ENCODE data around the gene SAMD11. TPM values are rescaled to one million over a fixed set of nuclear protein-coding genes. Genes with fewer than 3 reads are reported as not detected.

The SAMD11 gene
- total RNA-seq, 4 donors from 2014 or later = 2.2 to 26.9 (median 3.0) TPM; not detected in 1

DNA sequence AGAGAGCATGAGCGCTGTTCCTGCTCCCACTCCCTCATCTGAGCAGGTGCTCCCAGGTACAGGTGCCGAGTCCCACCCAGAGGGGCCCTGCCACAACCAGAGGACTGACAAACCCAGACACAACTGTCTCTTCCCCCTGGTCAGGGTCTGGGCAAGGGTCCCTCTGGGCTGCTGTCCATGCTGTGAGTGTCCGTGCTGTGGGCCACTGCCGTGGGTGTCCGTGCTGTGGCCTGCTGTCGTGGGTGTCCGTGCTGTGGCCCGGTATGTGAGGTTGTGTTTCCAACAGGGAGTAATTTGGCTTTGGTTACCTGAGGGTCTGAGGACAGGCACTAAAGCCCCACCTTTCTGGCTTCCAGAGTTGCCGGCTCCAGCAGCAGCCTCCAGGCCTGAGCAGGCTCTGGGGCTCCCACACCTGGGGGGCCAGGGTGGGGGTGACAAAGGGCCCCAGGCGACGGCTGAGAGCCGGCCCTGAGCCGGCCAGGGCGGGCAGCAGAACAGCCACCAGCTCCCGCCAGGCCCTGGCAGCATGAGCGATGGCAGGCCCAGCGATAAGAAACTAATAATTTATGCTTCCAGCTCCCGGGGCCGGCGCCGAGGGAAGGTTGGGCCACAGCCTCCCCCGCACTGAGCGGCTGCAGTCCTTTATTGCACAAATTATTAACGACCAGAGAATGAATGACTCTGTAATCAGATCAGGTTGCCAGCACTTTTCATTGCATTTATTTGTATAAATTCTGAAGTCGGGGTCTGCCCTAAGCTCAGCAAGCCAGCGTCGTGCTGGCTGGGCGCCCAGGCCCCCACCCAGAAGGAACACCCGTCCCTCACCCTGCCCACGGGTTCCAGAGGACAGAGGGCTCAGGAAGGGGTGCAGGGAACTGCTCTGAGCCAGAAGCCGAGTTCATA is 7.3 kb upstream of the SAMD11 start:
- Histone ChIP-seq H3K27ac (no peak overlapping the region), H3K4me3 (no peak overlapping the region), H3K36me3 (no peaks in the 10 kb centered on the region), H3K9me3 (no peaks in the 10 kb centered on the region), H3K4me1 (peaks cover 12 to 30% (median 19%) of the 10 kb centered on the region in 4 donors), H3K27me3 (peaks cover 99% of the 10 kb centered on the region)
- 31% methylated on average over 31 of the region's 31 CpGs; no CpG with 5 or more reads in 1 of the 2 donors for WGBS, 2 donors (ENCODE audit: low coverage in 1 of 2)
- TF ChIP-seq, protein P1, sequence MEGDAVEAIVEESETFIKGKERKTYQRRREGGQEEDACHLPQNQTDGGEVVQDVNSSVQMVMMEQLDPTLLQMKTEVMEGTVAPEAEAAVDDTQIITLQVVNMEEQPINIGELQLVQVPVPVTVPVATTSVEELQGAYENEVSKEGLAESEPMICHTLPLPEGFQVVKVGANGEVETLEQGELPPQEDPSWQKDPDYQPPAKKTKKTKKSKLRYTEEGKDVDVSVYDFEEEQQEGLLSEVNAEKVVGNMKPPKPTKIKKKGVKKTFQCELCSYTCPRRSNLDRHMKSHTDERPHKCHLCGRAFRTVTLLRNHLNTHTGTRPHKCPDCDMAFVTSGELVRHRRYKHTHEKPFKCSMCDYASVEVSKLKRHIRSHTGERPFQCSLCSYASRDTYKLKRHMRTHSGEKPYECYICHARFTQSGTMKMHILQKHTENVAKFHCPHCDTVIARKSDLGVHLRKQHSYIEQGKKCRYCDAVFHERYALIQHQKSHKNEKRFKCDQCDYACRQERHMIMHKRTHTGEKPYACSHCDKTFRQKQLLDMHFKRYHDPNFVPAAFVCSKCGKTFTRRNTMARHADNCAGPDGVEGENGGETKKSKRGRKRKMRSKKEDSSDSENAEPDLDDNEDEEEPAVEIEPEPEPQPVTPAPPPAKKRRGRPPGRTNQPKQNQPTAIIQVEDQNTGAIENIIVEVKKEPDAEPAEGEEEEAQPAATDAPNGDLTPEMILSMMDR (IDR thresholded peaks at IDR 0.05) = no peak
- no peak for TF ChIP-seq EP300 (IDR thresholded peaks at IDR 0.05; ENCODE audit: low read depth)
- TF ChIP-seq POLR2A (IDR thresholded peaks at IDR 0.05) = no peak
- no peak for TF ChIP-seq POLR2AphosphoS5 (IDR thresholded peaks at IDR 0.05)
- in situ Hi-C loops (cut with MboI; ENCODE audit: low pct_ligation_motif_present in 1 of 4, low pct_unique_long_range_greater_than_20kb in 1 of 4, low sequenced_read_pairs in 3 of 4) (no loop called here), intact Hi-C loops (cut with DNase I; ENCODE audit: low total_unique reads) (no loop called here)
- no peak for DNase-seq

DNA sequence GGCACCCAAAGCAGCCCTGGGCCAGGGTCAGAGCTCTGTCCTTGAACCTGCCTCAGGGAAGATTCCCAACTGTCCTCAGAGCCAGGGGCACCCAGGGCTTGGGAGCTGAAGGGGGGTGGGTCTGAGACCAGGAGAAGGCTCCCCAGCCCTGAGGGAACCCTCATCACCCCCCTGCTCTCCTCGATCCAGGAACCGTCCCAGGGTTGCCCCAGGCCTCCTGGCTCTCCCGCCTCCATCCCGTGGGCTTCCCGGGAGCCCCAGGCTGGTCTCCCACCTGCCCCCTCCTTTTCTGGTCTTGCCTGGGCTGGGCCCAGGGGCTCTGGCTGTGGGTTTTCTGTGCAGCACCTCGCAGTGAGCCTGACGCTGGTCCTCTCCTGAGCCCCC is 6.7 kb upstream of the SAMD11 start:
- Histone ChIP-seq H3K27ac (no peak overlapping the region), H3K4me3 (no peak overlapping the region), H3K27me3 (peaks cover 99% of the 10 kb centered on the region), H3K36me3 (no peaks in the 10 kb centered on the region), H3K9me3 (no peaks in the 10 kb centered on the region), H3K4me1 (peaks cover 12 to 34% (median 20%) of the 10 kb centered on the region in 4 donors)
- no peak for DNase-seq
- 41% methylated on average over 7 of the region's 7 CpGs; no CpG with 5 or more reads in 1 of the 2 donors for WGBS, 2 donors (ENCODE audit: low coverage in 1 of 2)
- no peak for TF ChIP-seq EP300 (IDR thresholded peaks at IDR 0.05; ENCODE audit: low read depth)
- TF ChIP-seq, protein P1 (IDR thresholded peaks at IDR 0.05) = no peak
- no peak for TF ChIP-seq POLR2AphosphoS5 (IDR thresholded peaks at IDR 0.05)
- TF ChIP-seq POLR2A (IDR thresholded peaks at IDR 0.05) = no peak
- in situ Hi-C loops (cut with MboI; ENCODE audit: low pct_ligation_motif_present in 1 of 4, low pct_unique_long_range_greater_than_20kb in 1 of 4, low sequenced_read_pairs in 3 of 4) (no loop called here), intact Hi-C loops (cut with DNase I; ENCODE audit: low total_unique reads) (no loop called here)

DNA sequence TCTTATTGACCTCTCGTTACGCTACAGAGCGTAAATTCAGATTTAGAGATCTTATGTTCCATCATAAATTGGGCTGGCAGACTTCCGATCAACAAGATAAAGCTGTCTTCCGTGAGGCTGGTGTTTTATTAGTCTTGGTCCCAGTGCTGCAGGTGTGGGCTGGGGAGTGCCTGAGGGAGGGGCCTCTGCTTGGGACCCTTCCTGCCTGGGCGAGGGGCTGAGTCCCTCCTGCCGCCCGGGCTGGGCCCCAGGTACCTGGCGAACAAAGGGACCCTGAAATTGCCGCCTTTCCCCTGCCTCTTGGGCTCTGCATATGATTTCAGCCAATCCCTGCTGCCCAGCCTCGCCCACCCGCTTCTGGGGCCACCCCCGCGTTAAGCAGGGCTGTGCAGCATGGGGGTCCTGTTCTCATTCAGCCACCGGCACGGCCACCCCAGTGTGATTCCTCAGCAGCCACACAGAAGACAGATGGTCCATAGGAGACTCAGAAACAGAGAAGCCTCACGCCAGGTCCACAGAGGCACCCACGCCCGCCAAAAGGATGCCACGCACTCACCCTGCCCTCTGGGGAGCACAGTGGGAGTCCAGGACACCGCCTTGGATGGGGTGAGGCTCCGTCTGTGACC is 6.1 kb upstream of the SAMD11 start:
- no peak for TF ChIP-seq EP300 (IDR thresholded peaks at IDR 0.05; ENCODE audit: low read depth)
- TF ChIP-seq POLR2A (IDR thresholded peaks at IDR 0.05) = no peak
- TF ChIP-seq POLR2AphosphoS5 (IDR thresholded peaks at IDR 0.05) = no peak
- TF ChIP-seq, protein P1 (IDR thresholded peaks at IDR 0.05) = no peak
- no peak overlapping the region for H3K27ac ChIP-seq
- H3K27me3 ChIP-seq = peaks cover 99% of the 10 kb centered on the region
- no peaks in the 10 kb centered on the region for H3K36me3 ChIP-seq
- in situ Hi-C loops (cut with MboI; ENCODE audit: low pct_ligation_motif_present in 1 of 4, low pct_unique_long_range_greater_than_20kb in 1 of 4, low sequenced_read_pairs in 3 of 4) (no loop called here), intact Hi-C loops (cut with DNase I; ENCODE audit: low total_unique reads) (no loop called here)
- H3K4me3 ChIP-seq = no peak overlapping the region
- H3K9me3 ChIP-seq = no peaks in the 10 kb centered on the region
- H3K4me1 ChIP-seq = peaks cover 12 to 32% (median 20%) of the 10 kb centered on the region in 4 donors
- 20 to 57% methylated on average over 3 to 22 of the region's 22 CpGs for WGBS, 2 donors (ENCODE audit: low coverage in 1 of 2)
- DNase-seq = no peak

DNA sequence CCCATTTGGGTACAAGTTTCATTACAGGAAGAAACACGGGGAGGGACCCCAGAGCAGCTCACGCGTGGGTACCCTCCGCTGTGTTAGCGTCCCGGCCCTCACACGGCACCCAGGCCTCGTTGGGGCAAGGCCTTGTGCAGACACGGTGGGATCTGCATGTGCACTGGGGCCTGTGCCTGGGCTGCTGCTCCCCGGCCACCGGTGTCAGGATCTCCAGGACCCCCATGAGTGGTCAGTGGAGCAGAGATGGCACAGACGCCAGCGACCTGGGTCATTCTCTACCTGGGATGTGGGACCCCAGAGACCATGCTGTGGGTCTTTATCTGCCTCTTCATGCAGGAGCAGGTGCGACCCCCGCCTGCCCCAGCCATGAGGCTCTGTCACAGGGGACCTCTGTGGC is 5.4 kb upstream of the SAMD11 start:
- H3K27me3 ChIP-seq = peaks cover 100% of the 10 kb centered on the region
- in situ Hi-C loops (cut with MboI; ENCODE audit: low pct_ligation_motif_present in 1 of 4, low pct_unique_long_range_greater_than_20kb in 1 of 4, low sequenced_read_pairs in 3 of 4) = no loop called here
- intact Hi-C loops (cut with DNase I; ENCODE audit: low total_unique reads) = no loop called here
- H3K9me3 ChIP-seq = no peaks in the 10 kb centered on the region
- H3K27ac ChIP-seq = no peak overlapping the region
- H3K4me1 ChIP-seq = peaks cover 16 to 36% (median 26%) of the 10 kb centered on the region in 4 donors
- no peak for DNase-seq
- no peak overlapping the region for H3K4me3 ChIP-seq
- no peak for TF ChIP-seq POLR2A (IDR thresholded peaks at IDR 0.05)
- no peak for TF ChIP-seq EP300 (IDR thresholded peaks at IDR 0.05; ENCODE audit: low read depth)
- TF ChIP-seq, protein P1 (IDR thresholded peaks at IDR 0.05) = no peak
- TF ChIP-seq POLR2AphosphoS5 (IDR thresholded peaks at IDR 0.05) = no peak
- 67% methylated on average over 15 of the region's 15 CpGs; no CpG with 5 or more reads in 1 of the 2 donors for WGBS, 2 donors (ENCODE audit: low coverage in 1 of 2)
- H3K36me3 ChIP-seq = no peaks in the 10 kb centered on the region

Data from transverse colon (tissue), 4 donors.